Measurements from ENCODE around the gene TSPAN18.

TSPAN18 gene

GRCh38 chr11:44737245-44738085 lies 10.7 kb downstream of the TSPAN18 start:
- DNase-seq (ENCODE audit: low spot score), result no peak

DNA sequence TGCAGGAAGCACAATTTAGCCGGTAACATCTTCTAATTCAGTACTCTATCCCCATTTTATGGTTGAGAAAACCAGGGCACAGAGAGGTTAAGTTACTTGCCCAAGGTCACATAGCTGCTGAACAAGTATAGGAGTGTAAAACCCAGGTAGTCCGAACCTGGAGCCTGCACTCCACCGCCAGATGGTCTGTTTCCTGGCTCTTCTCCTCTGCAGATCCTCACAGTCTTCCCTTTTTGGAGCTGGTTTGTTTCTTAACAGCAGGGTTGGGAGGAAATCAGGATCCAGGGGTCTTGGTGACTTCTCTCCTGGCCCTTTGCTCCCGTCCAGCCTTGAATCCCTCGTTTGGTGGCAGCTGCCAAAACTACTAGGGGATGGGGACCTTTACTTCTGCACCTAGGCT lies 12.0 kb downstream of the TSPAN18 start:
- DNase-seq (ENCODE audit: low spot score), result no peak

DNA sequence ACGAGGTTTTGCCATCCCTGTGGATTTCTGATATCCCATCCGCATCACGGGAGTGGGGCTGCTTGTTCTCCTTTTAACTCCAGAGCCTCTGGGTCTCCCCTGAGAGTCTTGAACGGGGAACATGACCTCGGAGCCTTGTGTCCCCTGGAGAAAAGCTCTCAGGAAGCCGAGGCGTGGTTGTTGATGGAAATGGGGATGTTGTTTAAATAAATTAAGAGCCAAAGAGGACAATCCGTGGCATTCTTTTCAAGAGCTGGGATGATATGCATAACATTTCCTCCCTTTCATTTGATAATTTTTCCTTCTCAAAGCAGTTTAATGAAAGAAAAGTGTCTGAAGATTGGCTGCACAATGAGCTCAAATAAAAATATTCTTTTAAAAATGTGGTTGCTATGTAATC lies 14.2 kb downstream of the TSPAN18 start:
- DNase-seq (ENCODE audit: low spot score), result no peak

GRCh38 chr11:44741976-44742375 lies 15.2 kb downstream of the TSPAN18 start:
- DNase-seq (ENCODE audit: low spot score), result no peak

GRCh38 chr11:44742508-44743246 lies 15.9 kb downstream of the TSPAN18 start:
- no peak for DNase-seq (ENCODE audit: low spot score)

GRCh38 chr11:44743326-44743725 lies 16.6 kb downstream of the TSPAN18 start:
- DNase-seq (ENCODE audit: low spot score), result no peak

DNA sequence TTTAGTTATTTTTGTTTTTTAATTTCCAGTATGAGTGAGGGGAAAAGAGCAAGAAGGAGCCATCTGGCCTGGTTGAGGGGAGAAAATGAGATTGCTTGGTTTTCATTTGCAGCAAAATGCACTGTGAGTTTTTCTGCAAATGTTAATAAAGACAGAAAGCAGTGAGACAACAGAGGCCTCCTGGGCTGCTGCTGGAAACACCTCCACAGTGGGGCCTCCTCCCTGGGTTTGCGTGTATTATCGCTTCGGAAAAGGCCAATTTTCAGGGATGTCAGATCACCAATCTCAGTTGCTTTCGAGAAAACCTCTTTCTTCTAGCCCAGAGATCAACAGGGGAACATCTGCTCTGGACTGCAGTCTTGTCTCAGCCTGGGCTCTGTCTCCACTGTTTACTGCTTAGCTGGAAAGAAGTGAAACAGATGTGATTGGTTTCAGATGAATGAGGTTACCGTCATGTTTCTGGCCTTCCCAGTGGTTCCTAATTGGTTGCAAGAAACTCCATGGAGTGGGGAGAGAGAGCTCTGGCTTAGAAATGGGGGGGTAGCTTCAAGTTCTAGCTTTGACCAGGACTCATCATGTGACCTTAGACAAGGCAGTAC lies 17.3 kb downstream of the TSPAN18 start:
- DNase-seq (ENCODE audit: low spot score), result no peak

DNA sequence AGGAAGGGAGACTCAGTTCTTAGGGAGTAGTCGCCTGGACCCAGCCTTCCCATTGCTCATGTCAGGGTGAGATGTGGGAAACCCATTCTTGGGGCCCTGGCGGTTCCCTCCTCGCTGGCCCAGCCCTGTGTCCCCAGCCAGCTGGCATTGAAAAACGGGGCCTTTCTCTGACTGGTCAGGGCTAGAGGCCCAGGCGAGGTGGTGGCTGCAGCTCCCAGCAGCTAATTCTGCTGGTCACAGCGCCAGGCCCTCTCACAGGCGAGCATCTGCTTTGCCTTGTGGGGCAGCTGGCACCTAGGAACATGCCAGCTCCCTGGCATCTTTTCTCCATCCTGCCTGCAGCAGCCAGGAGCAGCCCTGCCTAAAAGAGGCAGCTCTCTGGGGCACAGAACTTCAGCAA lies 20.1 kb downstream of the TSPAN18 start:
- no peak for DNase-seq (ENCODE audit: low spot score)

DNA sequence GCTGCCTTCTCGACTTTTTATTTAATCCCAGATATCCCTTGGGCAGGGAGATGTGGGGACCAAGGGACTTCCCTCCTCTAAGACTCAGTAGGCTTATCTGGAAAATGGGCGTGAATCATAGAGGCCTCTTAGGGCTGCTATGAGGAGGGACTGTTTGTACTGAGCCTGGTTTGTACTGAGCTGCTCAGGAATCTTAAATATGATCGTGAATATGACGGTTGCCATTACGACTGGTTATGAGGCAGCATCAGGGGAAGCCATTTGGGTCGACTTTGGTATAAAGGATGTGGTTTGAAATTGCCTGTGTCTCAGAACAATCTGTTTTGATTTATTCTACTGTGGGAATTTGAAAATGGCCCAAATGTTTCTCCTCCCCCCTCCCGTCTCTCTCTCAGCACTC lies 20.6 kb downstream of the TSPAN18 start:
- DNase-seq (ENCODE audit: low spot score), result no peak

GRCh38 chr11:44747836-44748235 lies 21.1 kb downstream of the TSPAN18 start:
- DNase-seq (ENCODE audit: low spot score), result no peak

DNA sequence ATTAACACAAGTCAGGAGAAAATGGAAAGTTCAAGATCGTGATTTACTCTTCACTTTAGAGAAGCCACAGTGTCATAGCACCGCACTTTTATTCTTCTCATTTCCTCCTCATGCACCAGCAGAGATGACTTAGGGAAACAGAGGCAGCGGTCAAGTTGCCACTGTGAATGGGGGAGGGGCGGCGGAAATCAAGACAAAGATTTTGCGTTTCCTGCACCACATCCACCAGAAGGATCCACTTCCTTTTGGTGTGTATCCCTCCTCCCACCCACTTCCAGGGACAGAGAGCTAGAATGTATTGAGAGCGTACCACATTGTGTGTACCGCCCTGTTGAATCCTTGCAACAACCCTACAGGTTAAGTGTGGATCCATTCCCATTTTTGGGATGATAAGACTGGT lies 21.8 kb downstream of the TSPAN18 start:
- DNase-seq (ENCODE audit: low spot score), result no peak

- DNase-seq (ENCODE audit: low spot score), result no peak
Measured at GRCh38 chr11:44749189-44749588, 22.4 kb downstream of the TSPAN18 start.

- no peak for DNase-seq (ENCODE audit: low spot score)
Measured at GRCh38 chr11:44750551-44751465, 24.0 kb downstream of the TSPAN18 start.

- no peak for DNase-seq (ENCODE audit: low spot score)
Measured at GRCh38 chr11:44752300-44752699, 25.5 kb downstream of the TSPAN18 start.

- DNase-seq (ENCODE audit: low spot score), result no peak
Measured at GRCh38 chr11:44752713-44753112, 26.0 kb downstream of the TSPAN18 start.

GRCh38 chr11:44753961-44754645 lies 27.3 kb downstream of the TSPAN18 start:
- no peak for DNase-seq (ENCODE audit: low spot score)

DNA sequence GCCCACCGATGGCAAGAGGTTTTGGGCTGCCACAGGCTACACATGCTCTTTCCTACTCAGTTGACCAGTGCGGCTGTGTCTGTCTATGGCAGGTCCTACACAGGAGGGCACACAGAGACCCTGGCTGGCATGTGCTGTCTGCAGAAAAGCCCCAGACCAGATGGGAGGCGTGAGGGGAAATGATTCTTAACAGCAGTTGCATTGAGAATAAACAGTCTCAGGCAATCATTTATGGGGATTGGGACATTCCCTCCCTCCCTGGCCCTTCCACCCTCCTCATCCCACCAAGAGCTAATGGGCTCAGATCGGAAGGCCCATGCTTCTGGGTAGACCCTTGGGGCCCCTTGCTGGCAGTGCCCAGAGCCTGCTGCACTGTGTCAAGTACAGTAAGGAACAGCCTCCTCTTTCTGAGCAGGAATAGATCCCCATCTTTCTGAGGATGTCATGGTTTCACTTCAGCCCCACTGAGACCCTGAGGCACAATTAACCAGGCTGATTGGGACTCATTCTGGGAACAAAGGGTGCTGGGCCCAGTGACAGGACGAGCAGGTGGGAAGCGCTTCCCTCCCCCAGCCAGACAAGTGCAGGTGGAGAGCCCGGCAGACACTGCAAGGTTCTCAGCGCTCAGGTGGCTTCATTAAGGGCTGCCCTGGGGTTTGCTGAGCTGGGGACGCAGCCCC lies 28.3 kb downstream of the TSPAN18 start:
- DNase-seq (ENCODE audit: low spot score), result no peak

DNA sequence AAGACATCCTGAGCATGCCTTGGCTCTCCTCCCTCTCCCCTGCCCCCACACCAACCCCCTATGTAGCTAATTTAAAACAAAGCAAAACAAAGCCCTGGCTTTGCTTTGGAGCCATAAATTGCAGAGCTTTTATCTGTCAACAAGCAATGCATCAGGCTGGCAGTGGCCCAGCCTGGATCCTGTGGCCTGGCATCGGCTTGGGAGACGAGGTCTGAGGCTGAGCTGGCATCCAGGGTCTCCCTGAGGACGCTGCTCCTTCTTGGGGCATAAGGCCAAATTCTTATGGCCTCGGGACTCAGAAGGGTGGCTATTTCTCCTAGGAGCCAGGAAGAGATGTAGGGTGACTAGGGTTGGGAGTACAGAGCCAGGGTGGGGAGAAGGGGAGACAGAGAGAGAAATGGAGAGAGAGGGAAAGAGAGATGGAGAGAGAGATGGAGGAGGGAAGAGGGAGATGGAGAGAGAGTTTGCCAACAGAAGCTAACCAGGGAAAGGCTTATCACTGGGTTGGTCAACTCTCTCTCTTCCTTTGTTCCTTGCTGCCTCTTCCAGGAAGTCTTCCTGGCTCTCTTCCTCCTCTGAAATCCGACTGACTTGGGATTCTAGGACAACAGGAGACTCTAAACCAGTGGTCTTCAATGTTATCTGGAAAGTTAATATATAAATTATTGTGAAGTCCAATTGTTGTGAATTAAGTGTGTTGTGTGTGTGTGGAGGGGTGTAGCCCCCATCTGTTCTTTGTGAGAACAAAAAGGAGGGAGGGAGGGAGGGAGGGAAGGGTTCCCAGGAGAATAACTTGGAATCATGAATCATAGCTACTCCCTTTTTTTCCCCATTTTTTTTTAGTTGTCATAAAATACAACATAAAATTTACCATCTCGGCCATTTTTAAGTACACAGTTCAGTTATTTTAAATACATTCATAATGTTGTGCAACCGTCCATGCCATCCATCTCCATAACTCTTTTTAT lies 29.1 kb downstream of the TSPAN18 start:
- no peak for DNase-seq (ENCODE audit: low spot score)

DNA sequence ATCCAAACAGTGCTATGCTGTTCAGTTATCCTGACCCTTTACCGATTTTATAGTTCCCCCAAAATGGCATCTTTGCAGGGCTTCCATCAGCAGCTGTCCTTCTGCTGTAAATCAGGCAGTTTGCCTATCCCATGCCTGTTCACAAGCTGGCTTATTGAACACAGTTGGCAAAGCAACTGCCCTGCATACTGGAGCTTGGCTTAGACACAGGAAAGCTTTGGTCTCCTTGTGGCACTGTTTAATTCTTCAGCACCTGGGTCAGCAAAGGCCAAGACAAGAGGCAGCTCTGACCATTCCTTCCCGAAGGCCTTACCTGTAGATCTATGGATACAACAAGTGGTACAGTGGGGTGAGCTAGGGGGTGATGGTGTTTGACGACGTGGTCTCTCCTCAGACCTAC lies 32.2 kb downstream of the TSPAN18 start:
- no peak for DNase-seq (ENCODE audit: low spot score)

All from kidney capillary endothelial cell (primary cell).